Activated CD8-positive, alpha-beta memory T cell treated with anti-CD3 and anti-CD28 coated beads for 48 hours (primary cell): ENCODE results near the gene RNF5.
"Not testable (repeated sequence)": the region's sequence is repeated elsewhere in the genome, so short reads cannot be mapped to it uniquely, and the experiment has no call there.

ENCODE experiments used
- DNase-seq, 3 experiments: peaks; one replicate each; pipeline ENCODE4 v3.0.0-alpha.2; 2020; ENCODE audit warnings: low read depth in 2 of 3, low spot score in 2 of 3

Gene RNF5

GRCh38 chr6:32175322-32175710, 2.9 kb upstream of the RNF5 start:
- no peak for DNase-seq

- peak; percentile 87 to 90 (median 90) for DNase-seq
Observed at GRCh38 chr6:32175711-32176475, 2.3 kb upstream of the RNF5 start, which contains the start of gene AGPAT1. Gene AGPAT1, minus strand, starts transcription at chr6:32176084. Its CDS starts 4,588 bp downstream, at chr6:32171496.

- no peak for DNase-seq
Observed at GRCh38 chr6:32176476-32177182, 1.6 kb upstream of the RNF5 start.

- DNase-seq = no peak
Observed at GRCh38 chr6:32177183-32177787, 920 bp upstream of the RNF5 start.

GRCh38 chr6:32178547-32179440, 589 bp downstream of the RNF5 start:
- DNase-seq = no peak

- DNase-seq = no peak
Observed at GRCh38 chr6:32179766-32180405, 1.7 kb downstream of the RNF5 start.

- DNase-seq = no peak
Observed at GRCh38 chr6:32181148-32181702, 3.0 kb downstream of the RNF5 start.

GRCh38 chr6:32181915-32182529, 3.8 kb downstream of the RNF5 start:
- no peak for DNase-seq

- no peak for DNase-seq
Observed at GRCh38 chr6:32182555-32182981, 4.4 kb downstream of the RNF5 start.

GRCh38 chr6:32183030-32183429, 4.8 kb downstream of the RNF5 start:
- DNase-seq = no peak

- DNase-seq = no peak
Observed at GRCh38 chr6:32183483-32184083, 5.4 kb downstream of the RNF5 start.

- DNase-seq = no peak
Observed at GRCh38 chr6:32184084-32184640, 6.0 kb downstream of the RNF5 start, which contains the start of gene AGER. Gene AGER, minus strand, starts transcription at chr6:32184253. Its CDS starts 31 bp downstream, at chr6:32184222.

- not testable (repeated sequence) for DNase-seq
Observed at GRCh38 chr6:32185681-32186131, 7.5 kb downstream of the RNF5 start.

- not testable (repeated sequence) for DNase-seq
Observed at GRCh38 chr6:32186151-32186840, 8.1 kb downstream of the RNF5 start.

- DNase-seq = no peak
Observed at GRCh38 chr6:32187009-32187709, 9.0 kb downstream of the RNF5 start.

- not testable (repeated sequence) for DNase-seq
Observed at GRCh38 chr6:32187725-32188380, 9.6 kb downstream of the RNF5 start.
